K562 (cell line): Measurements from ENCODE around the gene CXXC1. TPM values are rescaled to one million over a fixed set of nuclear protein-coding genes. Genes with fewer than 3 reads are reported as not detected.

Experiments
- CBX3 ChIP-seq, 2 experiments: IDR thresholded peaks; 1 replicate in 1 of 2; 2 replicates in 1 of 2; pipeline ENCODE4 v1.6.1; 2012; ENCODE audit warnings: inconsistent platforms in 2 of 2, low read length in 2 of 2, borderline replicate concordance in 1 of 2, control low read depth in 1 of 2
- ELF1 ChIP-seq: fragments of 200-800 bp; sonication (Bioruptor generic); IDR thresholded peaks from 2 replicates; pipeline ENCODE4 v1.6.1; 2016; ENCODE audit warnings: missing genetic modification characterization, missing compliant biosample characterization
- ERF ChIP-seq: fragments of 450-650 bp; formaldehyde crosslinking; IDR thresholded peaks from 2 replicates; pipeline ENCODE4 v1.4.0; 2020; ENCODE audit warnings: mild to moderate bottlenecking, mixed read lengths
- GTF2F1 ChIP-seq: IDR thresholded peaks from 2 replicates; pipeline ENCODE4 v1.6.1; 2011; ENCODE audit warnings: low read depth, low read length, improper control_type of control experiment
- HMG20A ChIP-seq: fragments of 450-650 bp; formaldehyde crosslinking; conservative IDR thresholded peaks from 2 replicates; pipeline ENCODE4 v1.4.0; 2020; ENCODE audit warnings: mild to moderate bottlenecking, mixed read lengths
- ILF3 ChIP-seq: fragments of 450-650 bp; IDR thresholded peaks from 2 replicates; pipeline ENCODE4 v1.6.1; 2018; ENCODE audit warnings: antibody characterized with exemption, mild to moderate bottlenecking, moderate library complexity, borderline replicate concordance
- MBD1 ChIP-seq: fragments of 250-450 bp; sonication (Bioruptor Pico); IDR thresholded peaks from 2 replicates; pipeline ENCODE4 v1.8.0; 2022; ENCODE audit warnings: inconsistent platforms
- NR2C2 ChIP-seq, 2 experiments: fragments of 200-800 bp in 1 of 2; sonication (Bioruptor generic) in 1 of 2; sonication (generic) in 1 of 2; formaldehyde crosslinking in 1 of 2; IDR thresholded peaks; 2 replicates each; pipeline versions ENCODE4 v1.6.1 to v1.8.0; 2016 to 2022; ENCODE audit warnings: mild to moderate bottlenecking in 1 of 2, missing compliant biosample characterization in 1 of 2, missing genetic modification characterization in 1 of 2, missing genetic modification reagents in 1 of 2
- SP1 ChIP-seq: sonication (generic); formaldehyde crosslinking; IDR thresholded peaks from 2 replicates; pipeline ENCODE4 v1.8.1; 2022; ENCODE audit warnings: mild to moderate bottlenecking, missing genetic modification reagents
- SPI1 ChIP-seq: IDR thresholded peaks from 2 replicates; pipeline ENCODE4 v1.6.1; 2011; ENCODE audit warnings: low read depth, low read length, control low read depth, borderline replicate concordance
- TAF7 ChIP-seq: fragments of 450-650 bp; IDR thresholded peaks from 2 replicates; pipeline ENCODE4 v1.6.1; 2016; ENCODE audit warnings: missing genetic modification characterization, missing compliant biosample characterization
- TCF7 ChIP-seq: sonication (generic); IDR thresholded peaks from 2 replicates; pipeline ENCODE4 v1.6.1; 2016; ENCODE audit warnings: antibody characterized with exemption, borderline replicate concordance
- ZBED1 ChIP-seq: IDR thresholded peaks from 2 replicates; pipeline ENCODE4 v1.6.1; 2014
- ZNF121 ChIP-seq: sonication (generic); formaldehyde crosslinking; conservative IDR thresholded peaks from 2 replicates; pipeline ENCODE4 v1.8.0; 2022; ENCODE audit warnings: missing genetic modification reagents
- ZNF766 ChIP-seq: fragments of 200-800 bp; sonication (Bioruptor generic); conservative IDR thresholded peaks from 2 replicates; pipeline ENCODE4 v1.6.1; 2016; ENCODE audit warnings: missing genetic modification characterization, missing compliant biosample characterization
- polyA plus RNA-seq, 8 experiments: library from polyadenylated mRNA; depleted of rRNA in 4 of 8; stranded (reverse) in 5 of 8; unstranded in 3 of 8; fragments of >200 nt; fragmentation: Nextera tagmentation in 2 of 8; fragmentation: Illumina TruSeq in 1 of 8; extraction: Ambion mirVana in 2 of 8; extraction: Trizol in 1 of 8; gene quantifications; 2 replicates each; pipeline versions ENCODE4 v1.2.1 to v1.2.3, GENCODE V29; 2011 to 2014; ENCODE audit warnings: inconsistent platforms in 1 of 8, missing spikeins in 1 of 8
- total RNA-seq, 7 experiments: library from RNA; depleted of rRNA in 6 of 7; stranded (reverse); fragments of >200 nt in 6 of 7; fragmentation: Illumina TruSeq in 2 of 7; extraction: Trizol in 2 of 7; gene quantifications; 2 replicates each; pipeline versions ENCODE4 v1.2.1 to v1.2.3, GENCODE V29; 2011 to 2021; ENCODE audit warnings: low replicate concordance in 1 of 7
- TF ChIP-seq, protein P1 (sequence below): fragments of 250-450 bp; sonication (Bioruptor Pico); IDR thresholded peaks from 2 replicates; pipeline ENCODE4 v1.4.0; 2020; ENCODE audit warnings: mild to moderate bottlenecking, moderate library complexity, borderline replicate concordance
- TF ChIP-seq, protein P2 (sequence below): fragments of 450-650 bp; conservative IDR thresholded peaks from 2 replicates; pipeline ENCODE4 v1.6.1; 2016; ENCODE audit warnings: missing genetic modification characterization, low read depth, mild to moderate bottlenecking, control low read depth, missing compliant biosample characterization
- TF ChIP-seq, protein P3 (sequence below): sonication (generic); formaldehyde crosslinking; IDR thresholded peaks from 2 replicates; pipeline ENCODE4 v1.8.0; 2023; ENCODE audit warnings: mild to moderate bottlenecking, missing genetic modification reagents

CXXC1 gene
- total and polyA plus RNA-seq, 9 of the 15 experiments (the other 6 are each of a cell fraction or from before 2014, with no cell fraction given) = 3.4 to 81.0 (median 34.1) TPM

DNA sequence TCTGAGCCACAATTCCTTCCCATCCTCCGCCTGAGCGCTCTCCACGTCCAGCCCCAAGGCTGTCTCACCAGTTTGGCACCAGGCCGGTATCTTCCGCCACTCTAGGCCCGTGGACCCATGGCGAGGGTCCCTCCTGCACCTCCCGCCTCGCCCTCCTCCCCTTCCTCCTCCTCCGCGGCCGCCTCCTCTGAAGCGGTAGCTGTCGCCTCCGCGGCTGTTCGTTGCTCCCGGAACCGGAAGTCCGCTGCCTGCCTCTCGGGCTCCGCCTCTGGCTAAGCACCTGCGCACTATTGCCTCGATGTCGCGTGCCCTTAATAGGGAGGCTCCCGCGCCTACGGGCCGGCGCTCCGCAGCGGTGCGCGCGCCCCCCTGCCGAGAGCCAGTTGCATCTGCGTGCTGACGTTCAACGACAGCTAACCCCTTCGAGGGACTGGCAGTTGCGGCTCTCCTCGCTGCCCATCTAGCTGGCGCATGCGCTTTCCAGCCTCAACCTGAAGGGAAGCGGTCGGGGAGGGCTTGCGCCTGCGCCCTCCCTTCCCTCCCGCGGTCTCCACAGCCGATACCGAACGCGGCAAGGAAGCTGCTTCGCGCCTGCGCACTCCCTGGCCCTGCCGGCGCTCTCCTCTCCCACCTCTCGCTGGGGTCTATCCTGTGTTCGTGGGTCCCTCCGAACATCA lies 6.1 kb downstream of the CXXC1 start, which contains the start of gene MBD1 (continued):
- TF ChIP-seq MBD1 (CRISPR knock-in tag) = no peak
- TF ChIP-seq, protein P1, sequence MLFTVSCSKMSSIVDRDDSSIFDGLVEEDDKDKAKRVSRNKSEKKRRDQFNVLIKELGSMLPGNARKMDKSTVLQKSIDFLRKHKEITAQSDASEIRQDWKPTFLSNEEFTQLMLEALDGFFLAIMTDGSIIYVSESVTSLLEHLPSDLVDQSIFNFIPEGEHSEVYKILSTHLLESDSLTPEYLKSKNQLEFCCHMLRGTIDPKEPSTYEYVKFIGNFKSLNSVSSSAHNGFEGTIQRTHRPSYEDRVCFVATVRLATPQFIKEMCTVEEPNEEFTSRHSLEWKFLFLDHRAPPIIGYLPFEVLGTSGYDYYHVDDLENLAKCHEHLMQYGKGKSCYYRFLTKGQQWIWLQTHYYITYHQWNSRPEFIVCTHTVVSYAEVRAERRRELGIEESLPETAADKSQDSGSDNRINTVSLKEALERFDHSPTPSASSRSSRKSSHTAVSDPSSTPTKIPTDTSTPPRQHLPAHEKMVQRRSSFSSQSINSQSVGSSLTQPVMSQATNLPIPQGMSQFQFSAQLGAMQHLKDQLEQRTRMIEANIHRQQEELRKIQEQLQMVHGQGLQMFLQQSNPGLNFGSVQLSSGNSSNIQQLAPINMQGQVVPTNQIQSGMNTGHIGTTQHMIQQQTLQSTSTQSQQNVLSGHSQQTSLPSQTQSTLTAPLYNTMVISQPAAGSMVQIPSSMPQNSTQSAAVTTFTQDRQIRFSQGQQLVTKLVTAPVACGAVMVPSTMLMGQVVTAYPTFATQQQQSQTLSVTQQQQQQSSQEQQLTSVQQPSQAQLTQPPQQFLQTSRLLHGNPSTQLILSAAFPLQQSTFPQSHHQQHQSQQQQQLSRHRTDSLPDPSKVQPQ (CRISPR knock-in tag) = no peak
- peak; percentile 62; the same call in 1 of the 2 replicates for TF ChIP-seq TAF7 (tag)
- TF ChIP-seq, protein P2, sequence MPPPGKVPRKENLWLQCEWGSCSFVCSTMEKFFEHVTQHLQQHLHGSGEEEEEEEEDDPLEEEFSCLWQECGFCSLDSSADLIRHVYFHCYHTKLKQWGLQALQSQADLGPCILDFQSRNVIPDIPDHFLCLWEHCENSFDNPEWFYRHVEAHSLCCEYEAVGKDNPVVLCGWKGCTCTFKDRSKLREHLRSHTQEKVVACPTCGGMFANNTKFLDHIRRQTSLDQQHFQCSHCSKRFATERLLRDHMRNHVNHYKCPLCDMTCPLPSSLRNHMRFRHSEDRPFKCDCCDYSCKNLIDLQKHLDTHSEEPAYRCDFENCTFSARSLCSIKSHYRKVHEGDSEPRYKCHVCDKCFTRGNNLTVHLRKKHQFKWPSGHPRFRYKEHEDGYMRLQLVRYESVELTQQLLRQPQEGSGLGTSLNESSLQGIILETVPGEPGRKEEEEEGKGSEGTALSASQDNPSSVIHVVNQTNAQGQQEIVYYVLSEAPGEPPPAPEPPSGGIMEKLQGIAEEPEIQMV = no peak
- TF ChIP-seq, protein P3, sequence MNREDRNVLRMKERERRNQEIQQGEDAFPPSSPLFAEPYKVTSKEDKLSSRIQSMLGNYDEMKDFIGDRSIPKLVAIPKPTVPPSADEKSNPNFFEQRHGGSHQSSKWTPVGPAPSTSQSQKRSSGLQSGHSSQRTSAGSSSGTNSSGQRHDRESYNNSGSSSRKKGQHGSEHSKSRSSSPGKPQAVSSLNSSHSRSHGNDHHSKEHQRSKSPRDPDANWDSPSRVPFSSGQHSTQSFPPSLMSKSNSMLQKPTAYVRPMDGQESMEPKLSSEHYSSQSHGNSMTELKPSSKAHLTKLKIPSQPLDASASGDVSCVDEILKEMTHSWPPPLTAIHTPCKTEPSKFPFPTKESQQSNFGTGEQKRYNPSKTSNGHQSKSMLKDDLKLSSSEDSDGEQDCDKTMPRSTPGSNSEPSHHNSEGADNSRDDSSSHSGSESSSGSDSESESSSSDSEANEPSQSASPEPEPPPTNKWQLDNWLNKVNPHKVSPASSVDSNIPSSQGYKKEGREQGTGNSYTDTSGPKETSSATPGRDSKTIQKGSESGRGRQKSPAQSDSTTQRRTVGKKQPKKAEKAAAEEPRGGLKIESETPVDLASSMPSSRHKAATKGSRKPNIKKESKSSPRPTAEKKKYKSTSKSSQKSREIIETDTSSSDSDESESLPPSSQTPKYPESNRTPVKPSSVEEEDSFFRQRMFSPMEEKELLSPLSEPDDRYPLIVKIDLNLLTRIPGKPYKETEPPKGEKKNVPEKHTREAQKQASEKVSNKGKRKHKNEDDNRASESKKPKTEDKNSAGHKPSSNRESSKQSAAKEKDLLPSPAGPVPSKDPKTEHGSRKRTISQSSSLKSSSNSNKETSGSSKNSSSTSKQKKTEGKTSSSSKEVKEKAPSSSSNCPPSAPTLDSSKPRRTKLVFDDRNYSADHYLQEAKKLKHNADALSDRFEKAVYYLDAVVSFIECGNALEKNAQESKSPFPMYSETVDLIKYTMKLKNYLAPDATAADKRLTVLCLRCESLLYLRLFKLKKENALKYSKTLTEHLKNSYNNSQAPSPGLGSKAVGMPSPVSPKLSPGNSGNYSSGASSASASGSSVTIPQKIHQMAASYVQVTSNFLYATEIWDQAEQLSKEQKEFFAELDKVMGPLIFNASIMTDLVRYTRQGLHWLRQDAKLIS (CRISPR knock-in tag) = no peak
- TF ChIP-seq TCF7 = no peak
- TF ChIP-seq GTF2F1 = no peak
- no peak for TF ChIP-seq HMG20A
- no peak for TF ChIP-seq ZNF121 (CRISPR knock-in tag)
- no peak for TF ChIP-seq SP1 (CRISPR knock-in tag)
- TF ChIP-seq ERF (CRISPR knock-in tag) = no peak
- TF ChIP-seq ILF3 = no peak
- peak; percentile 86 for TF ChIP-seq ELF1 (tag)
- TF ChIP-seq ZNF766 (CRISPR knock-in tag) = peak; percentile 60; the same call in 1 of the 2 replicates
- no peak for TF ChIP-seq ZBED1
- TF ChIP-seq CBX3 (IDR thresholded peaks at IDR 0.05; ENCODE audit: borderline replicate concordance in 1 of 2, low read length in 2 of 2) = no peak
- TF ChIP-seq SPI1 = no peak
- TF ChIP-seq NR2C2 (CRISPR knock-in tag; IDR thresholded peaks at IDR 0.05) = peak; percentile 89
- TF ChIP-seq NR2C2 (tag; IDR thresholded peaks at IDR 0.05) = peak; percentile 98
